GM12872 (cell line): Measurements from ENCODE around the gene SMNDC1.

Experiments
- TF ChIP-seq, protein P1 (sequence below): IDR thresholded peaks from 3 replicates; pipeline ENCODE4 v1.5.1; 2011; ENCODE audit warnings: low read depth, mild to moderate bottlenecking, low read length, moderate library complexity; ENCODE audit not compliant: insufficient read depth

Gene SMNDC1

DNA sequence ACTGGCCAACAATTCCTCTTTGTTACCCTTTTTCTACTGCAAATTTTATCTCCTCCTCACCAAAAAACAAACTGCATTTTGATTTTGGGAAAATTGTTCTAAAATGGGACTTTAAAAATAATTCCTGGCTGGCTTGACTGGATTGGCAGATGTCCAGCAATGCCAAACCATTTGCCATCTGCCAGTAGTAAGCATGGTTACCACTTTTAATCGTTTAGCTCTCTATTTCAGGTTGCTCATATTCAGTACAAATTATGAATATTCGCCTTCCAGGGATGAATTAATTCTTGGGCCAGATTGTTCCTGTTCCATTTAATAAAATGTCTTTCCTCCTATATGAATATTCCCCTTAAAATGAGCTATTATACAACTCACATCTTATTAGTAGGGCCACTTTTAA lies 35.7 kb downstream of the SMNDC1 start:
- TF ChIP-seq, protein P1, sequence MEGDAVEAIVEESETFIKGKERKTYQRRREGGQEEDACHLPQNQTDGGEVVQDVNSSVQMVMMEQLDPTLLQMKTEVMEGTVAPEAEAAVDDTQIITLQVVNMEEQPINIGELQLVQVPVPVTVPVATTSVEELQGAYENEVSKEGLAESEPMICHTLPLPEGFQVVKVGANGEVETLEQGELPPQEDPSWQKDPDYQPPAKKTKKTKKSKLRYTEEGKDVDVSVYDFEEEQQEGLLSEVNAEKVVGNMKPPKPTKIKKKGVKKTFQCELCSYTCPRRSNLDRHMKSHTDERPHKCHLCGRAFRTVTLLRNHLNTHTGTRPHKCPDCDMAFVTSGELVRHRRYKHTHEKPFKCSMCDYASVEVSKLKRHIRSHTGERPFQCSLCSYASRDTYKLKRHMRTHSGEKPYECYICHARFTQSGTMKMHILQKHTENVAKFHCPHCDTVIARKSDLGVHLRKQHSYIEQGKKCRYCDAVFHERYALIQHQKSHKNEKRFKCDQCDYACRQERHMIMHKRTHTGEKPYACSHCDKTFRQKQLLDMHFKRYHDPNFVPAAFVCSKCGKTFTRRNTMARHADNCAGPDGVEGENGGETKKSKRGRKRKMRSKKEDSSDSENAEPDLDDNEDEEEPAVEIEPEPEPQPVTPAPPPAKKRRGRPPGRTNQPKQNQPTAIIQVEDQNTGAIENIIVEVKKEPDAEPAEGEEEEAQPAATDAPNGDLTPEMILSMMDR = no peak

- TF ChIP-seq, protein P1 = no peak
These were observed 36.3 kb downstream of the SMNDC1 start for GRCh38 chr10:110268442-110268841.

DNA sequence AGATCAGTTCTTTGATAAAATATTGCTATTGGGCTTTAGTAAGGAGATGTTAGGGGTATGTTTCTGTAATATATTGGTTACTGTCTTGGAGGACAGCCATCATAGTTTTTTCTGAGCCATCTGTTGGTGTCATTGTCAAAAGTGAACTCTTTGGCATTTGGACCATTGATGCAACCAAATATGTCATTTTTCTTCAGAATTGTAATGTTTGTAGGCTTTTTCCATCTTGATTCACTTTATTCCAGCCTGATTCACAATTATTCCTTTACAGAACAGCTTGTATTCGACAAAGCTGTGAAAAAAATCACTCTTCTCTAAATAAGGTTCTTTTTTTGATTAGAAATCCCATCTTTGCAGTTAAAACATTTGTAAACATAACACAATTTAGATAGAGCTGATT lies 37.4 kb downstream of the SMNDC1 start:
- TF ChIP-seq, protein P1 = no peak

- TF ChIP-seq, protein P1 = no peak
These were observed 39.0 kb downstream of the SMNDC1 start for GRCh38 chr10:110265573-110266193.

- TF ChIP-seq, protein P1 = no peak
These were observed 41.6 kb downstream of the SMNDC1 start for GRCh38 chr10:110263164-110263563.

GRCh38 chr10:110260746-110261477 lies 43.8 kb downstream of the SMNDC1 start:
- TF ChIP-seq, protein P1 = no peak

GRCh38 chr10:110259317-110259716 lies 45.4 kb downstream of the SMNDC1 start:
- TF ChIP-seq, protein P1 = no peak
